Measurements from ENCODE around the gene IRAK3.
"Not testable (repeated sequence)": the region's sequence is repeated elsewhere in the genome, so short reads cannot be mapped to it uniquely, and the experiment has no call there.

IRAK3 gene

DNA sequence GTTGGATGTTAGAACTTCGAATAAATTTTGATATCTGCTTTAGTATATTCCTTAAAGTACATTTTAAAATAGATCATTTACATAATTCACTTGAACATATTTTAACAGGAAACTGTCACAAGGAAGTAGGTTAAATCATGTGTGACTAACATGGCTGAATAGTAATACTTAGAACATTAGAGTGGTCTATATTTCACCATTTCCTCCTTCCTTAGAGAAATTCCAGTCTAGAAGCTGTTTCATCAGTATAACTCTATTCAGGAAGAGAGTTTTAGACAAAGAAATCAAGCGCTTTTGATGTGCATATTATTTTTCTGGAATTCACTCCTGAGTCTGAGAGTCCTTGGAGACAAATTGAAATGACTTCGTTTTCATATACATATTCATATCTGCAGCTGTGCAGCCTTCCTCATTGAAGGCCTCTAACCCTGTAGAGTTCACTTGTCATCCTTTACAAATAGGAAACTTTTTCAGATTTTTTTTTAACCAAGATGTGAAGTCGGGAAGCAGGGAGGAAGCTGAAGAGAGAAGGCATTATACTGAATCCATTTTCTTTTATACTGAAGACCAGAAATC lies 28.4 kb downstream of the IRAK3 start:
- Histone ChIP-seq H3K4me3 (IDR thresholded peaks at IDR 0.05; ENCODE audit: insufficient read depth, low read depth, low read length) (no peak overlapping the region), H2AFZ (ENCODE audit: low read depth) (no peak overlapping the region), H3K4me2 (no peak overlapping the region), H3K36me3 (ENCODE audit: insufficient read depth) (no peaks in the 10 kb centered on the region), H3K9ac (no peak overlapping the region), H3K27me3 (ENCODE audit: insufficient read depth, low read depth) (no peaks in the 10 kb centered on the region), H3K27ac (no peak overlapping the region), H3K79me2 (ENCODE audit: insufficient read depth, low read depth) (no peaks in the 10 kb centered on the region), H3K4me1 (ENCODE audit: low read depth, poor library complexity, severe bottlenecking) (no peaks in the 10 kb centered on the region), H4K20me1 (ENCODE audit: insufficient read depth) (no peaks in the 10 kb centered on the region)
- TF ChIP-seq, protein P1, sequence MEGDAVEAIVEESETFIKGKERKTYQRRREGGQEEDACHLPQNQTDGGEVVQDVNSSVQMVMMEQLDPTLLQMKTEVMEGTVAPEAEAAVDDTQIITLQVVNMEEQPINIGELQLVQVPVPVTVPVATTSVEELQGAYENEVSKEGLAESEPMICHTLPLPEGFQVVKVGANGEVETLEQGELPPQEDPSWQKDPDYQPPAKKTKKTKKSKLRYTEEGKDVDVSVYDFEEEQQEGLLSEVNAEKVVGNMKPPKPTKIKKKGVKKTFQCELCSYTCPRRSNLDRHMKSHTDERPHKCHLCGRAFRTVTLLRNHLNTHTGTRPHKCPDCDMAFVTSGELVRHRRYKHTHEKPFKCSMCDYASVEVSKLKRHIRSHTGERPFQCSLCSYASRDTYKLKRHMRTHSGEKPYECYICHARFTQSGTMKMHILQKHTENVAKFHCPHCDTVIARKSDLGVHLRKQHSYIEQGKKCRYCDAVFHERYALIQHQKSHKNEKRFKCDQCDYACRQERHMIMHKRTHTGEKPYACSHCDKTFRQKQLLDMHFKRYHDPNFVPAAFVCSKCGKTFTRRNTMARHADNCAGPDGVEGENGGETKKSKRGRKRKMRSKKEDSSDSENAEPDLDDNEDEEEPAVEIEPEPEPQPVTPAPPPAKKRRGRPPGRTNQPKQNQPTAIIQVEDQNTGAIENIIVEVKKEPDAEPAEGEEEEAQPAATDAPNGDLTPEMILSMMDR (conservative IDR thresholded peaks at IDR 0.05; ENCODE audit: low read depth, low read length): no peak

DNA sequence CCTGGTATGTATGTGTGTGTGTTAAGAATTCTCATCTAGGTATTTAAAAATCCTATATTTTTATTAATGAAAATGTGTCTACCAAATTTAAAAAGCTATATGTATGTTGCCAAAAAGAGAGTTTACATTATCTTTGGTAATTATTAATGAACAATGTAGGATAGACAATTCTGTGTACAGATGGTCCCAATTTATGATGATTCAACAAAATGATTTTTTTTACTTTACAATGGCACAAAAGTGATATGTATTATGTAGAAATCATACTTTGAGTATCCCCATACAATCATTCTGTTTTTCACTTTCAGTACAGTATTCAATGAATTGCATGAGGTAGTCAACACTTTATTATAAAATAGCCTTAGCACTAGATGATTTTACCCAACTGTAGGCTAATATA lies 39.4 kb downstream of the IRAK3 start:
- Histone ChIP-seq H2AFZ (ENCODE audit: low read depth) (no peak overlapping the region), H3K4me3 (IDR thresholded peaks at IDR 0.05; ENCODE audit: insufficient read depth, low read depth, low read length) (no peak overlapping the region), H3K79me2 (ENCODE audit: insufficient read depth, low read depth) (no peaks in the 10 kb centered on the region), H3K27ac (no peak overlapping the region), H4K20me1 (ENCODE audit: insufficient read depth) (no peaks in the 10 kb centered on the region), H3K9ac (no peak overlapping the region), H3K27me3 (ENCODE audit: insufficient read depth, low read depth) (no peaks in the 10 kb centered on the region), H3K4me2 (no peak overlapping the region), H3K4me1 (ENCODE audit: low read depth, poor library complexity, severe bottlenecking) (peaks cover 29% of the 10 kb centered on the region), H3K36me3 (ENCODE audit: insufficient read depth) (no peaks in the 10 kb centered on the region)
- TF ChIP-seq, protein P1 (conservative IDR thresholded peaks at IDR 0.05; ENCODE audit: low read depth, low read length): no peak

GRCh38 chr12:66232263-66232662 lies 43.2 kb downstream of the IRAK3 start:
- Histone ChIP-seq H3K27me3 (ENCODE audit: insufficient read depth, low read depth) (no peaks in the 10 kb centered on the region), H3K36me3 (ENCODE audit: insufficient read depth) (no peaks in the 10 kb centered on the region), H3K9ac (no peak overlapping the region), H3K4me1 (ENCODE audit: low read depth, poor library complexity, severe bottlenecking) (peaks cover 57% of the 10 kb centered on the region), H3K4me2 (peak overlapping the region; percentile 80), H2AFZ (ENCODE audit: low read depth) (peak overlapping the region; percentile 36; the same call in 1 of the 2 replicates), H3K27ac (peak overlapping the region; percentile 54), H3K79me2 (ENCODE audit: insufficient read depth, low read depth) (no peaks in the 10 kb centered on the region), H3K4me3 (IDR thresholded peaks at IDR 0.05; ENCODE audit: insufficient read depth, low read depth, low read length) (no peak overlapping the region), H4K20me1 (ENCODE audit: insufficient read depth) (no peaks in the 10 kb centered on the region)
- TF ChIP-seq, protein P1 (conservative IDR thresholded peaks at IDR 0.05; ENCODE audit: low read depth, low read length): no peak

- not testable (repeated sequence) for H3K4me3 ChIP-seq (IDR thresholded peaks at IDR 0.05; ENCODE audit: insufficient read depth, low read depth, low read length)
Observed at GRCh38 chr12:66234037-66234693, 45.2 kb downstream of the IRAK3 start.

GRCh38 chr12:66234773-66235625 lies 46.0 kb downstream of the IRAK3 start:
- H3K27ac ChIP-seq: peak overlapping the region; percentile 61
- H3K27me3 ChIP-seq (ENCODE audit: insufficient read depth, low read depth); H3K36me3 ChIP-seq (ENCODE audit: insufficient read depth); H3K4me3 ChIP-seq (IDR thresholded peaks at IDR 0.05; ENCODE audit: insufficient read depth, low read depth, low read length); H3K79me2 ChIP-seq (ENCODE audit: insufficient read depth, low read depth); H4K20me1 ChIP-seq (ENCODE audit: insufficient read depth): not testable (repeated sequence)
- peak overlapping the region; percentile 67 for H3K9ac ChIP-seq
- peaks cover 59% of the 10 kb centered on the region for H3K4me1 ChIP-seq (ENCODE audit: low read depth, poor library complexity, severe bottlenecking)
- H3K4me2 ChIP-seq: peak overlapping the region; percentile 67
- peak overlapping the region; percentile 75 for H2AFZ ChIP-seq (ENCODE audit: low read depth)

More at GRCh38 chr12:66234037-66234693, 45.2 kb downstream of the IRAK3 start:
- not testable (repeated sequence) for H4K20me1 ChIP-seq (ENCODE audit: insufficient read depth); H3K36me3 ChIP-seq (ENCODE audit: insufficient read depth); H3K79me2 ChIP-seq (ENCODE audit: insufficient read depth, low read depth); H3K27me3 ChIP-seq (ENCODE audit: insufficient read depth, low read depth)
- Histone ChIP-seq H3K27ac (peak overlapping the region; percentile 22), H3K4me2 (peak overlapping the region; percentile 66), H2AFZ (ENCODE audit: low read depth) (peak overlapping the region; percentile 75; the same call in 1 of the 2 replicates), H3K9ac (peak overlapping the region; percentile 67; the same call in 1 of the 2 replicates), H3K4me1 (ENCODE audit: low read depth, poor library complexity, severe bottlenecking) (peaks cover 59% of the 10 kb centered on the region)

All from KMS-11 (cell line).